Fibroblast of pulmonary artery (primary cell): Measurements from ENCODE around the gene ABCG1.

Source experiments
- DNase-seq: peaks from one replicate; pipeline ENCODE4 v3.0.0-alpha.2; 2010; ENCODE audit warnings: low read depth
- H3K4me3 ChIP-seq: replicated peaks from 2 replicates; pipeline ENCODE4 v1.5.1; 2011; ENCODE audit warnings: low read depth, mild to moderate bottlenecking, control low read depth, low read length, moderate library complexity
- CTCF ChIP-seq: IDR thresholded peaks from 2 replicates; pipeline ENCODE4 v1.5.1; 2011; ENCODE audit warnings: mild to moderate bottlenecking, control low read depth, low read length, inconsistent platforms; ENCODE audit errors: missing control alignments

Gene ABCG1

DNA sequence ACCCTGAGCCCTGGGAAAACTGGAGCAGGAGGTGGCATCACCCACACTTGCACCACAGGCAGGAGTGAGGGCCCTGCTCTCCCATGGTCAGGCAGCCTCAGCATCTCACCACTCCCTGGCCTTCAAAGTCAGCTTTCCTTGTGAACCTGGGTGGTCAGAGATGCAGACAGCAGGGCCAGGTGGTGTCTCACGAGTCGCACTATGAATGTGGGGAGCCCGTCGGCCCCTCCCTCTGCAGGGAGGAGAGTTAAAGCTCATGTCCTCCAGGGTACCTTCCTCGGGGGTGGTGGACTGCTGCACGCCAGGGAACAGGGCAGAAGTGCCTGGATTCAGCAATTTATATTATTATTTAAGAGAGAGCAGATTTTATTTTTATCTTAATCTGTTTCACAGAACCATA is 24.1 kb downstream of the ABCG1 start:
- H3K4me3 ChIP-seq = no peak overlapping the region
- no peak for DNase-seq
- TF ChIP-seq CTCF = no peak

DNA sequence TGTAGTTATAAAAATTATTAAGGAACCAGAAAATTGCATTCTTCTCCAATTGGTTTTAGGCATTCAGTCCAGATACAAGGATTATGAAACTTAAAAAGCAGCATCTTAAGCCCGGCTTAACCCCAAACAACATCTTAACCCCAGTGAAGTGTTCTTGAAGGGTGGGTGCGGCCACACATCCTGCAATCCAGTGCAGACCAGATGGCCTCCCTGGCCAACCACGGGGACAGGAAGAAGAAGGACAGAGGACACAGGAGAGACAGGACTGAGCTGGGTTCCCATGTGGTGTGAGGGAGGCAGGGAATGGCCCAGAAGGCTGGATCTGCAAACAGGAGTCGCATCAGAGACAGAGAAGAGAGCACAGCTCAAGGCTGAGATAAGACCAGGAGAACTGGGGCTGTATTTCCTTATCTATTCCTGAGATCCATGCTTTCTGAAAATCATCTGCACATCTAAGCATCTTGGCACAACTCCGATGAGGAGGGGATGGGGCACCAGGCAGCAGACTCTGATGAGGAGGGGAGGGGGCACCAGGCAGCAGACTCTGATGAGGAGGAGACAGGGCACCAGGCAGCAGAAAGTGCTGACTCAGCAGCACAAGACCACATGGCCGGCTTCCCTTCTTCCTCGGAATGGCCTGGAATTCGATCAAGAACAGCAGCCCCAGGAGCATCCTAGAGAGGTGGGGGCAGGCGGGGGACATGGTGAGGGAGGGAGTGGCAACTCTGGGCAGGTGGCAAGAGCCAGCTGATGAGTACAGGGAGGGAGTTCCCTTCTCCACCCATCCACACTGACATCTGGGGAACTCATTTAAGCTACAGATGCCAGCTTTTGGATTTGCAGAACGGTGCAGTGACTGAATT is 26.6 kb downstream of the ABCG1 start:
- H3K4me3 ChIP-seq = no peak overlapping the region
- TF ChIP-seq CTCF = no peak
- DNase-seq = no peak

DNA sequence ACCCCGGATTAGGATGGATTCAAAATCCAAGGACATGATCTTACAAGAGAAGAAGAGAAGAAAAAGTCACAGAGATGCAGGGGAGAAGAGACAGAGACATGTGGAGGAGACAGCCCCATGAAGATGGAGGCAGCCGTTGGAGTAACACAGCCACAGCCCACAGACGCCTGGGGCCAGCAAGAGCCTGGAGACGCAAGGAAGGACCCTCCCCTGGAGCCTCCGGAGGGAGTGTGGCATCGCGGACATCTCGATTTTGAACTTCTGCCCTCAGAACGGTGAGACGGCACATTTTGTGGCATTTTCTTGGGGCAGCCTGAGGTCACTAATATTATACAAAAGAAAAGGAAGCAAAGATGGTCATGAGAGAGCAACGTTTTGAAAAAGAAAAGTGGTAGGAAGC is 28.8 kb downstream of the ABCG1 start:
- TF ChIP-seq CTCF = no peak
- DNase-seq = no peak

DNA sequence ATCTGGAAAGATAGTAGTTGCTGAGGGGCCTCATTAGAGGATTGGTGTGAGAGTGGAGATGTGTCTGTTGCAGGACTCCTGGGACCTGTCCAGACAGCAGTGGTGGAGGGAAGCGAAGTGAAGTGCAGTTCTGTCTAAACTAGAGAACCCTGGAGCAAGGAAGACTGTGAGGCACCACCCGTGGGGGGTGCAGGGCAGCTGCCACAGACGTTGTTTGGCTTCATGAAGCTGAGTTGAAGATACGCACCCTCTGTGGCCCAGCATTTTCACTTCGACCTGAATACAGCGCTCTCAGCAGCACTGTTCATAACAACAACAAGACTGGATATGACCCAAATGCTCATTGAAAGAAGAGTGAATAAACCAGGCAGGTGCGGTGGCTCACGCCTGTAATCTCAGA is 29.3 kb downstream of the ABCG1 start:
- H3K4me3 ChIP-seq = no peak overlapping the region
- no peak for DNase-seq
- TF ChIP-seq CTCF = no peak

More for the DNA sequence above, 28.8 kb downstream of the ABCG1 start:
- no peak overlapping the region for H3K4me3 ChIP-seq

DNA sequence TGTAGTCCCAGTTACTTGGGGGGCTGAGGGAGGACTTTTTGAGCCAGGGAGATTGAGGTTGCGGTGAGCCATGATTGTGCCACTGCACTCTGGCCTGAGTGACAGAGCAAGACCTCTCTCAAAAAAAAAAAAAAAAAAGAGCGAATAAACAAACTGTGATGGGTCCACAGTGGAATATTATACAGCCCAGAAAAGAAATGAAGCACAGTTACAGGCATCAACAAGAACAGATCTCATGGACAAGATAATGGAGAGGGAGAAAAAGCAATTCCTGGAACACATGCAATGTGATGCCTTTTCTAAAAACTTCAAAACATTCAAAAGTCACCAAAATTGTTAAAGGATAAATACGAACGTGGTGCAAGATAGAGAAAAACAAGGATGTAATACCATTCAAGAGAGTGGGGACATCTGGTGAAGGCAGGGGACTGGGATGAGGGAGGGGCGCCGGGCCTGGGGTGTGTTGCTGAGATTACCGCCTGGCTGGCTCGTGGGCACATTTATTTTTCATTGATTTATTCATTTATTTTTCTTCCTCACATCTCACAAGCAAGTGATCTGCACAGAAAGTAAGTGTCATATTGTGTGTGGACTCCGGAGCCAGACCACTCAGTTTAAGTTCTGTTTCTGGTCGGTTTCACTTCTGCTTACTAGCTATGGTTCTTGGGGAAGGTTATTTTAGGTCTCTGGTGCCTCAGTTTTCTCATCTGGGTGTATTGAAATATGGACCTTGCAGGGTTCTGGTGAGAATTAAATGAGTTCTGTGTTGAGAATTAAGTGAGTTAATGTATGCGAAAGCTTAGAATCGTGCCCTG is 30.1 kb downstream of the ABCG1 start:
- no peak for DNase-seq
- no peak for TF ChIP-seq CTCF
- H3K4me3 ChIP-seq = no peak overlapping the region

GRCh38 chr21:42250422-42251403 is 31.8 kb downstream of the ABCG1 start:
- H3K4me3 ChIP-seq = no peak overlapping the region
- no peak for TF ChIP-seq CTCF
- DNase-seq = no peak
